ENCODE measurements around the gene KLK12.

DNA sequence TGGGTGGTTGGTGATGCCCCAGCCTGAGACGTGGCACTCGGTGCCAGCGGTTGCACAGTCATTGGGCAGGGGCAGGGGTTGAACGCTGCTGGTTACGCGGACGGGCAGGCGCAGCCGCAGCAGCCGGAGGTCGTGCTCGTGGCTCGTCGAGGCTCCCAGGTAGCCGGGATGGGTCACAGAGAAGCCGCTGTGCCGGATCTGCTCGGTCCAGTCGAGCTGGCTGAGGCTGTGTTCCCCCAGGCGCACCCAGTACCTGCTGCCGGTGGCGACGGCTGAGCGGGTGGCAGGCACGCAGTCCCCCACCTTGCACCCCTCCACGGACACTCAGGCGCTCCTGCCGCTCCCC lies 2.9 kb downstream of the KLK12 start:
- TF ChIP-seq ISL1 (CRISPR knock-in tag; IDR thresholded peaks at IDR 0.05) (no peak), PPARA (CRISPR knock-in tag; IDR thresholded peaks at IDR 0.05; ENCODE audit: borderline replicate concordance) (no peak), ZNF565 (CRISPR knock-in tag; conservative IDR thresholded peaks at IDR 0.05; ENCODE audit: low read depth) (no peak), ZNF8 (CRISPR knock-in tag; IDR thresholded peaks at IDR 0.05) (no peak), RARB (CRISPR knock-in tag; IDR thresholded peaks at IDR 0.05) (no peak), TCF4 (CRISPR knock-in tag; IDR thresholded peaks at IDR 0.05; ENCODE audit: borderline replicate concordance) (no peak), ZNF70 (CRISPR knock-in tag; IDR thresholded peaks at IDR 0.05) (no peak), ZFP30 (CRISPR knock-in tag; IDR thresholded peaks at IDR 0.05) (no peak), ARNTL (CRISPR knock-in tag; IDR thresholded peaks at IDR 0.05; ENCODE audit: borderline replicate concordance, low read depth) (no peak), SNAI2 (CRISPR knock-in tag; IDR thresholded peaks at IDR 0.05) (no peak)
- TF ChIP-seq, protein P1, sequence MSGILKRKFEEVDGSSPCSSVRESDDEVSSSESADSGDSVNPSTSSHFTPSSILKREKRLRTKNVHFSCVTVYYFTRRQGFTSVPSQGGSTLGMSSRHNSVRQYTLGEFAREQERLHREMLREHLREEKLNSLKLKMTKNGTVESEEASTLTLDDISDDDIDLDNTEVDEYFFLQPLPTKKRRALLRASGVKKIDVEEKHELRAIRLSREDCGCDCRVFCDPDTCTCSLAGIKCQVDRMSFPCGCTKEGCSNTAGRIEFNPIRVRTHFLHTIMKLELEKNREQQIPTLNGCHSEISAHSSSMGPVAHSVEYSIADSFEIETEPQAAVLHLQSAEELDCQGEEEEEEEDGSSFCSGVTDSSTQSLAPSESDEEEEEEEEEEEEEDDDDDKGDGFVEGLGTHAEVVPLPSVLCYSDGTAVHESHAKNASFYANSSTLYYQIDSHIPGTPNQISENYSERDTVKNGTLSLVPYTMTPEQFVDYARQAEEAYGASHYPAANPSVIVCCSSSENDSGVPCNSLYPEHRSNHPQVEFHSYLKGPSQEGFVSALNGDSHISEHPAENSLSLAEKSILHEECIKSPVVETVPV (CRISPR knock-in tag; IDR thresholded peaks at IDR 0.05) = no peak
- TF ChIP-seq, protein P2, sequence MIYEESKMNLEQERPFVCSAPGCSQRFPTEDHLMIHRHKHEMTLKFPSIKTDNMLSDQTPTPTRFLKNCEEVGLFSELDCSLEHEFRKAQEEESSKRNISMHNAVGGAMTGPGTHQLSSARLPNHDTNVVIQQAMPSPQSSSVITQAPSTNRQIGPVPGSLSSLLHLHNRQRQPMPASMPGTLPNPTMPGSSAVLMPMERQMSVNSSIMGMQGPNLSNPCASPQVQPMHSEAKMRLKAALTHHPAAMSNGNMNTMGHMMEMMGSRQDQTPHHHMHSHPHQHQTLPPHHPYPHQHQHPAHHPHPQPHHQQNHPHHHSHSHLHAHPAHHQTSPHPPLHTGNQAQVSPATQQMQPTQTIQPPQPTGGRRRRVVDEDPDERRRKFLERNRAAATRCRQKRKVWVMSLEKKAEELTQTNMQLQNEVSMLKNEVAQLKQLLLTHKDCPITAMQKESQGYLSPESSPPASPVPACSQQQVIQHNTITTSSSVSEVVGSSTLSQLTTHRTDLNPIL (CRISPR knock-in tag; IDR thresholded peaks at IDR 0.05; ENCODE audit: low read depth) = no peak
- TF ChIP-seq, protein P3, sequence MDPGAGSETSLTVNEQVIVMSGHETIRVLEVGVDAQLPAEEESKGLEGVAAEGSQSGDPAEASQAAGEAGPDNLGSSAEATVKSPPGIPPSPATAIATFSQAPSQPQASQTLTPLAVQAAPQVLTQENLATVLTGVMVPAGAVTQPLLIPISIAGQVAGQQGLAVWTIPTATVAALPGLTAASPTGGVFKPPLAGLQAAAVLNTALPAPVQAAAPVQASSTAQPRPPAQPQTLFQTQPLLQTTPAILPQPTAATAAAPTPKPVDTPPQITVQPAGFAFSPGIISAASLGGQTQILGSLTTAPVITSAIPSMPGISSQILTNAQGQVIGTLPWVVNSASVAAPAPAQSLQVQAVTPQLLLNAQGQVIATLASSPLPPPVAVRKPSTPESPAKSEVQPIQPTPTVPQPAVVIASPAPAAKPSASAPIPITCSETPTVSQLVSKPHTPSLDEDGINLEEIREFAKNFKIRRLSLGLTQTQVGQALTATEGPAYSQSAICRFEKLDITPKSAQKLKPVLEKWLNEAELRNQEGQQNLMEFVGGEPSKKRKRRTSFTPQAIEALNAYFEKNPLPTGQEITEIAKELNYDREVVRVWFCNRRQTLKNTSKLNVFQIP (CRISPR knock-in tag; IDR thresholded peaks at IDR 0.05; ENCODE audit: borderline replicate concordance, low read depth) = no peak
- TF ChIP-seq, protein P4, sequence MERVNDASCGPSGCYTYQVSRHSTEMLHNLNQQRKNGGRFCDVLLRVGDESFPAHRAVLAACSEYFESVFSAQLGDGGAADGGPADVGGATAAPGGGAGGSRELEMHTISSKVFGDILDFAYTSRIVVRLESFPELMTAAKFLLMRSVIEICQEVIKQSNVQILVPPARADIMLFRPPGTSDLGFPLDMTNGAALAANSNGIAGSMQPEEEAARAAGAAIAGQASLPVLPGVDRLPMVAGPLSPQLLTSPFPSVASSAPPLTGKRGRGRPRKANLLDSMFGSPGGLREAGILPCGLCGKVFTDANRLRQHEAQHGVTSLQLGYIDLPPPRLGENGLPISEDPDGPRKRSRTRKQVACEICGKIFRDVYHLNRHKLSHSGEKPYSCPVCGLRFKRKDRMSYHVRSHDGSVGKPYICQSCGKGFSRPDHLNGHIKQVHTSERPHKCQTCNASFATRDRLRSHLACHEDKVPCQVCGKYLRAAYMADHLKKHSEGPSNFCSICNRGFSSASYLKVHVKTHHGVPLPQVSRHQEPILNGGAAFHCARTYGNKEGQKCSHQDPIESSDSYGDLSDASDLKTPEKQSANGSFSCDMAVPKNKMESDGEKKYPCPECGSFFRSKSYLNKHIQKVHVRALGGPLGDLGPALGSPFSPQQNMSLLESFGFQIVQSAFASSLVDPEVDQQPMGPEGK (CRISPR knock-in tag; IDR thresholded peaks at IDR 0.05; ENCODE audit: borderline replicate concordance) = no peak
